A172 (cell line): ENCODE data around the gene ELOF1. TPM values are rescaled to one million over a fixed set of nuclear protein-coding genes. Genes with fewer than 3 reads are reported as not detected.
"Not testable (repeated sequence)": the region's sequence is repeated elsewhere in the genome, so short reads cannot be mapped to it uniquely, and the experiment has no call there.

Experiments
- DNase-seq: peaks from one replicate; pipeline ENCODE4 v3.0.0-alpha.2; 2015; ENCODE audit warnings: low spot score
- total RNA-seq: library from RNA; depleted of rRNA; stranded (reverse); fragments of >200 nt; shearing (Covaris generic); gene quantifications from 2 replicates; pipeline ENCODE4 v1.2.3, GENCODE V29; 2014; rRNA removed

The ELOF1 gene
- 66.7 and 69.2 TPM in 2 replicates for total RNA-seq

DNA sequence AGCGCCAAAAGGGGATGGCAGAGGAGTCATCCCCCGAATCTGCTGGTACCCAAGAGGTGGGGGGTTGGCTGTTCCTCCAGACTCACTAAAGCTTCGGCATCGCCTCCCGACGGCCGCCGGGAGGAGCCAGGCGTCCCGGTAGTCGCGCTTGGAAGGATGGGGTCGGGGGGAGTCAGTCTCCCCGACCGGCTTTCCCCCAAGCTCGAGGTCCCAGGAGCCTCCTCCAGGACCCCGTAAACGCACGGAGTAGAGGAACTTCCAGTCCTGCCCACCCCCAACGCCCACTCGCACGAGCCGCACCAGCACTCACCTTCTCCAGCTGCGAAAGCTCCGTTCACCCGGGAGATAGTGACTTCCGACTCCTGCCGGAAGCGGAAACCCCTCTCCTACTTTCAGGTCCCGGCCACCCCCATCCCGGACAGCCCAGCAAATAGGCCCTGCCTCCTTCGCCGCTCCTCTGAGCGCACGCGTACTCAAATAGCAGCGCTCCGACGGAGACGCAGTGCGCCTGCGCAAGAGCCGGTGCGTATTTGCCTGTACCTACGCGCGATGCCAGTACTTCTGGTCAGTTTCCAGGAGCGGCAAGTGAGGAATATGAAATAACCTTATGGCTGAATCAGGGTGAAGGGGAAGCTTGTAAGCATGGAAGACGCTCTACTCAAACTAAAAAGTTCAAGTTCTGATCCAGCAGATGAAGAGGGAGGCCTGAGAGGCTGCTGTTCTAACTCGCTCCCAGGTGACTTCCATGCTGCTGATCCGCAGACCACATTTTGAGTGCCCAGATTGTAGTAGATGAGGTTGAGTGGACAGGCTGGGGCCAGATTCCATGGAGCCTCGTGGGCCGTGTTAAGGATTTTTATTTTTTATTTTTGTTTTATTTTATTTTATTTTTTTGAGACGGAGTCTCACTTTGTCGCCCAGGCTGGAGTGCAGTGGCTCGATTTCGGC is at the start of gene ELOF1:
TSS of gene ELOF1 (minus strand) at position 350 of the 948 bp plus-strand sequence. CDS start 4,883 bp downstream, outside the sequence.
- peak; percentile 96 for DNase-seq

- no peak for DNase-seq
These were observed 47.5 kb upstream of the ELOF1 start for GRCh38 chr19:11606484-11606883.

DNA sequence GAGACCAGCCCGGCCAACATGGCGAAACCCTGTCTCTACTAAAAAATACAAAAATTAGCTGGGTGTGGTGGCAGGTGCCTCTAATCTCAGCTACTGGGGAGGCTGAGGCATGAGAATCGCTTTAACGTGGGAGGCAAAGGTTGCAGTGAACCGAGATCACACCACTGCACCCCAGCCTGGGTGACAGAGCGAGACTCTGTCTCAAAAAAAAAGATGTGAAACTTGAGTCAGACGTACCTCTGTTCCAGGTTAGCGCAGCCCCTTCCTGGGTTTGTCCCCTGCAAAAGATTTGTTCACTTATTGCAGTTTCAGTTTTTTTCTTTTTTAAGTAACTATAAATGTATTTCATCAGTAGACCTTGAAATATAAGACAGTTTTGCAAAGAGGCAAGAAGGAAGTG is 40.7 kb upstream of the ELOF1 start:
- not testable (repeated sequence) for DNase-seq

GRCh38 chr19:11598746-11599145 is 39.7 kb upstream of the ELOF1 start:
- no peak for DNase-seq

GRCh38 chr19:11598103-11598483 is 39.1 kb upstream of the ELOF1 start:
- no peak for DNase-seq

- DNase-seq: peak; percentile 99
These were observed 38.4 kb upstream of the ELOF1 start, which contains the start of gene ZNF627 for GRCh38 chr19:11597202-11598102. TSS of gene ZNF627 (plus strand) at chr19:11597483. CDS start at chr19:11597628, 145 bp downstream.

GRCh38 chr19:11596156-11596555 is 37.1 kb upstream of the ELOF1 start:
- no peak for DNase-seq

- DNase-seq: no peak
These were observed 35.1 kb upstream of the ELOF1 start for GRCh38 chr19:11594084-11594483.

DNA sequence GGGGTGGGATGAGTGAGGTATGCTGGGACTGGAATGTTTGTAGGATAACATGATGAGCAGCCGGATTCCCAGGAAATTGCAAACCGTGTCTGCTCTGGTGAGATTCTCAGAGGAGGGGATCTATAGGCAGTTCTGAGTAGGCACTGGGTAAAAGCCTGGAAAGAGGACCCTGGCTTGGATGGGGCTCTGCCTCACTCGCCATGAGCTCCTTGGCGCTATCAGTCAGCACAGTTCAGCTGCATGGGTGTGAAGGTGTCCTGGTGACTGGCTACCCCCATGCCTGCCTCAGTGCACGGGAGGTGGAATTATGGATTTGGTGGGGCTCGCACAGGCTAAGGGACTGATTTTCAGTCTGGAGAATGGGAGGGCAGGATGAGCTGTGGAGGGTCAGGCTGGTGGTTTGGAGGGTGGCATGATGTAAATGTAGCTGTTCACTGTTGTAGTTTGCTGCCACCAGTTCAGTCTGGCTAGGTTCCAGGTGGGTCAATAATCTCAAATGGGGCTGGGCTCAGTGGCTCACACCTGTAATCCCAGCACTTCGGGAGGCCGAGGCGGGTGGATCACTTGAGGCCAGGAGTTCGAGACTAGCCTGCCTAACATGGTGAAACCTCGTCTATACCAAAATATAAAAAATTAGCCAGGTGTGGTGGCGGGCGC is 29.1 kb upstream of the ELOF1 start:
- no peak for DNase-seq

- DNase-seq: peak; percentile 64
These were observed 28.4 kb upstream of the ELOF1 start for GRCh38 chr19:11587302-11587974.

DNA sequence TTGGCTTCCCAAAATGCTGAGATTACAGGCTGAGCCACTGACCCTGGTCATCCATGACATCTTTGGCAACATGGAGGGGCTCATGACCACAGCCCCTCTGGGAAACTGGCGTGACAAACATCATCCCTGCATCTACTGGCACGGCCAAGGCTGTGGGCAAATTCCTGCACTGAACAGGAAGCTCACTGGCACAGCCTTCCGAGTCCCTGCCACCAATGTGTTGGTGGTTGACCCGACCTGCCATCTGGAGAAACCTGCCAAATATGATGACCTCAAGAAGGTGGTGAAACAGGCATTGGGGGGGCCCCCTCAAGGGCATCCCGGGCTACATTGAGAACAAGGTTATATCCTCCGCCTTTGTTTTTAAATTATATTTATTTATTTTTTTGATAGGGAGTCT is 27.3 kb upstream of the ELOF1 start:
- no peak for DNase-seq

DNA sequence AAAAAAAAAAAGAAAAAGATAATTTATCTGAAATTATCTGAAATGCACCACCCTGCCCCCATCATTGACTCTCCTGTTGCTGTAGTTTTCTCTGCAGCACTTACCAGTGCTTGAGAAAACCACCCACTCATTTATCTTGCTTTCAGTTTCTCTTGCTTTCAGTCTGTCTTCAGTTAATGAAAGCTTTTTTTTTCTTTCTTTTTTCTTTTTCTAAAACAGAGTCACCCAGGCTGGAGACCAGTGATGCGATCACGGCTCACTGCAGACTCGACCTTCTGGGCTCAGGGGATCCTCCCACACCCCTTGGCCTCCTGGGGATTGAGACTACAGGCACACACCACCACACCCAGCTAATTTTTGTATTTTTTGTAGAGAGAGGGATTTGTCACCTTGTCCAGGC is 22.7 kb upstream of the ELOF1 start:
- no peak for DNase-seq

DNA sequence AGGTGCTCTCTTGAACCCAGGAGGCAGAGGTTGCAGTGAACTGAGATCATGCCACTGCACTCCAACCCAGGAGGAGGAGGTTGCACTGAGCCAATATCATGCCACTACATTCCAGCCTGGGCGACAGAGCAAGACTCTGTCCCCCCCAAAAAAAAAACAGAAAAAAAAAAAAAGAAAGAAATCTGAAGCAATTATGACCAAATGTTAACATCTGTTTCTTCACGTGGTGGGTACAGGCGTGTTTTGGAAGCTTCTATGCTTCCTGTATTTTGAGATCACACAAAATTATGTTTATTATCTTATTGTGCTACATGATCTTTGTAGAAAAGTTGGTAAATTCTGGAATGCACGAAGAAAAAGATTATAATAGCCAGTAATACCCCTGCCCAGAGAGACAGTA is 21.1 kb upstream of the ELOF1 start:
- no peak for DNase-seq

- no peak for DNase-seq
These were observed 19.5 kb upstream of the ELOF1 start for GRCh38 chr19:11578258-11579142.

DNA sequence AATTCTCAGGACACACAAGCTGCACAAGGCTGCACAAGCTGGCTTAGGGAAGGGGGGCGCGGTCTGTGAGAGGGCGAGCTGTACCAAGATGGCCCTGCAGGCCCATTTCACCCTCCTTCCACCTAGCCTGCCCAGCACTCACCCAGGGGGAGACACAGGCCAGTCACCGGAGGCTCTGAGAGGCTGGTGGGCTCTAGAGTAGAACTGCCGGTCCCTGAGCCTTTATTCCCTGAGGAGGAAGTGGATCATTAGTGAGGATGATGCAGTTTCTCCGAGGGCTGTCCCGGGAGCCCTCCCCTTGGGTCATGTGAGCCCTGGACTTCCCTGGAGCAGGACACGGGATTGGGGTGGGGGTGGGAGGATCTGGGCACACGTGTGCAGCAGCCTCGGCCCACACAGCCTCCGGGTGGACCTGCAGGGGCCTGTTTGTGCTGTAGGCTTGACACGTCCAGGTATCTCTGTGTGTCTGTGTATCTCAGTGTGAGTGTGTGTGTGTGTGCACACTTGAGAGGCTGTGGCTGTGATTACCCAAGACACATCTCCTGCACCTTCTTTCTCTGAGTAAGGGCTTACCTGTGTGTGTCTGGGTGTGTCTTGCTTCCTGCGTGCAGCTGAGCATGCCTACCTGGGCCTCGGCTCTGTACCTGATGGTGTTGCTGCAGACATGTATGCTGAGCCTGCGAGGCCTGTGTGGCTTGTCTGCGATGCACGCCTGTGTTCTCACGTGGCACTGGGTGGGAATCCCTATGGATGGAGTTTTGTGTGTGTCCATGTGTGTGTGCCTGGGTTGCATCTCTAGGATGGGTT is 18.6 kb upstream of the ELOF1 start, which contains the start of gene ACP5:
TSS of gene ACP5 (minus strand) at position 195 of the 807 bp plus-strand sequence. CDS start 328 bp downstream, outside the sequence.
- DNase-seq: peak; percentile 32

DNA sequence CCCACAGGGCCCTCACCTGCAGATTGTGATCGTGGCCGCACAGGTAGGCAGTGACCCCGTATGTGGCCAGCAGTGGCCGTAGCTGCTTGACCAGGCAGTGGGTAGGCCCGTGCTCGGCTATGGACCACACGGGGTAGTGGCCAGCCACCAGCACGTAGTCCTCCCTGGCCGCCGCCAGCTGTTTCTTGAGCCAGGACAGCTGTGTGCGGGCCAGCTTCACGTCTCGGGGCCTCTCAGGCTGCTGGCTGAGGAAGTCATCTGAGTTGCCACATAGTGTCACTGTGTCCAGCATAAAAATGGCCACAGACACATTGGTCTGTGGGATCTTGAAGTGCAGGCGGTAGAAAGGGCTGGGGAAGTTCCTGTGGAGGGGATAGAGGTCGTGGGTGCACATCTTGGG is 17.2 kb upstream of the ELOF1 start:
- DNase-seq: no peak

DNA sequence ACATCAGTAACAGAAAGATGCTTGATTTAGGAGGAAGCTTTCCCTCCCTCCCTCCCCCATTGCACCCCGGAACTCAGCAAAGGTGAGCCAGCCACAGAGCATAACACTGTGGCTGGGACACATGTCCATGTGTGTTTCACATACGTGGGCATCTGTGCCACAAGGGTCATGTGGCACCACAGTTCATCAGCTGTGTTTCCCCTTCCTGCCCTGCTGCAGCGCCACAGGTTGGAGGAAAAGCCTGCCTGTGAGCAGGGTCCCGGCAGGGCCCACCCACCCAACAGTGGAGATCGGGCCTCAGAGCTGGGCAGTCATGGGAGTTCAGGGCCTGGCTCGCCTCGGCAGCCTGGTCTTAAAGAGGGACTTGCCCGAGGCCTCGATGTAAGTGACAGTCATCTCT is 15.7 kb upstream of the ELOF1 start:
- DNase-seq: no peak

DNA sequence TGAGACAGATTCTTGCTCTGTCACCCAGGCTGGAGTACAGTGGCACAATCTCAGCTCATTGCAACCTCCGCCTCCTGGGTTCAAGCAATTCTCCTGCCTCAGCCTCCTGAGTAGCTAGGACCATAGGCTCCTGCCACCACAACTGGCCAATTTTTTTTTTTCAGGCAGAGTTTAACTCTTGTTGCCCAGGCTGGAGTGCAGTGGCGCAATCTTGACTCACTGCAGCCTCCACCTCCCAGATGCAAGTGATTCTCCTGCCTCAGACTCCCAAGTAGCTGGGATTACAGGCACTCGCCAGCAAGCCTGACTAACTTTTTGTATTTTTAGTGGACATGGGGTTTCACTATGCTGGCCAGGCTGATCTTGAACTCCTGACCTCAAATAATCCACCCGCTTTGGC is 14.7 kb upstream of the ELOF1 start:
- not testable (repeated sequence) for DNase-seq

- not testable (repeated sequence) for DNase-seq
These were observed 14.3 kb upstream of the ELOF1 start for GRCh38 chr19:11573354-11573753.
